Activated CD4-positive, CD25-positive, alpha-beta regulatory T cell treated with anti-CD3 and anti-CD28 coated beads, Interleukin-2, amount 50 U/mL, for 16 hours (primary cell): ENCODE data around the gene SLC35F1.

Experiments used
- DNase-seq: peaks from one replicate; pipeline ENCODE4 v3.0.0-alpha.2; 2020; ENCODE audit warnings: low read depth, low spot score

Gene SLC35F1

GRCh38 chr6:118122801-118123200 is 215.7 kb downstream of the SLC35F1 start:
- no peak for DNase-seq

- no peak for DNase-seq
These were observed 216.5 kb downstream of the SLC35F1 start for GRCh38 chr6:118123503-118124037.

GRCh38 chr6:118124851-118125250 is 217.8 kb downstream of the SLC35F1 start:
- no peak for DNase-seq

GRCh38 chr6:118128755-118129154 is 221.7 kb downstream of the SLC35F1 start:
- DNase-seq = no peak

GRCh38 chr6:118134206-118134605 is 227.1 kb downstream of the SLC35F1 start:
- no peak for DNase-seq

- DNase-seq = no peak
These were observed 227.7 kb downstream of the SLC35F1 start for GRCh38 chr6:118134736-118135135.

GRCh38 chr6:118135371-118135770 is 228.3 kb downstream of the SLC35F1 start:
- DNase-seq = no peak

GRCh38 chr6:118141211-118141610 is 234.1 kb downstream of the SLC35F1 start:
- no peak for DNase-seq

- no peak for DNase-seq
These were observed 239.5 kb downstream of the SLC35F1 start for GRCh38 chr6:118146584-118146983.

GRCh38 chr6:118147511-118147910 is 240.4 kb downstream of the SLC35F1 start:
- no peak for DNase-seq

- DNase-seq = no peak
These were observed 241.5 kb downstream of the SLC35F1 start for GRCh38 chr6:118148561-118148960.

GRCh38 chr6:118152524-118152923 is 245.5 kb downstream of the SLC35F1 start:
- DNase-seq = no peak

- no peak for DNase-seq
These were observed 254.3 kb downstream of the SLC35F1 start for GRCh38 chr6:118161343-118161742.

- no peak for DNase-seq
These were observed 256.5 kb downstream of the SLC35F1 start for GRCh38 chr6:118163542-118163941.

- DNase-seq = no peak
These were observed 258.4 kb downstream of the SLC35F1 start for GRCh38 chr6:118165500-118165899.

- DNase-seq = no peak
These were observed 261.4 kb downstream of the SLC35F1 start for GRCh38 chr6:118168421-118168820.

- no peak for DNase-seq
These were observed 264.8 kb downstream of the SLC35F1 start for GRCh38 chr6:118171852-118172251.

- no peak for DNase-seq
These were observed 267.0 kb downstream of the SLC35F1 start for GRCh38 chr6:118174071-118174470.

GRCh38 chr6:118177720-118178119 is 270.7 kb downstream of the SLC35F1 start:
- no peak for DNase-seq

GRCh38 chr6:118179048-118179447 is 272.0 kb downstream of the SLC35F1 start:
- DNase-seq = no peak

GRCh38 chr6:118186672-118187567 is 279.9 kb downstream of the SLC35F1 start:
- DNase-seq = no peak

GRCh38 chr6:118187568-118188164 is 280.6 kb downstream of the SLC35F1 start:
- no peak for DNase-seq

- DNase-seq = no peak
These were observed 281.5 kb downstream of the SLC35F1 start for GRCh38 chr6:118188561-118188960.
